GM18909 (cell line): ENCODE results near the gene OR51D1.

Experiments
- ATAC-seq: cut with Tn5 transposase; IDR thresholded peaks from one replicate; pipeline ENCODE4 v1.9.1; 2021; ENCODE audit warnings: mild to moderate bottlenecking; ENCODE audit not compliant: unreplicated experiment, poor library complexity

The OR51D1 gene

DNA sequence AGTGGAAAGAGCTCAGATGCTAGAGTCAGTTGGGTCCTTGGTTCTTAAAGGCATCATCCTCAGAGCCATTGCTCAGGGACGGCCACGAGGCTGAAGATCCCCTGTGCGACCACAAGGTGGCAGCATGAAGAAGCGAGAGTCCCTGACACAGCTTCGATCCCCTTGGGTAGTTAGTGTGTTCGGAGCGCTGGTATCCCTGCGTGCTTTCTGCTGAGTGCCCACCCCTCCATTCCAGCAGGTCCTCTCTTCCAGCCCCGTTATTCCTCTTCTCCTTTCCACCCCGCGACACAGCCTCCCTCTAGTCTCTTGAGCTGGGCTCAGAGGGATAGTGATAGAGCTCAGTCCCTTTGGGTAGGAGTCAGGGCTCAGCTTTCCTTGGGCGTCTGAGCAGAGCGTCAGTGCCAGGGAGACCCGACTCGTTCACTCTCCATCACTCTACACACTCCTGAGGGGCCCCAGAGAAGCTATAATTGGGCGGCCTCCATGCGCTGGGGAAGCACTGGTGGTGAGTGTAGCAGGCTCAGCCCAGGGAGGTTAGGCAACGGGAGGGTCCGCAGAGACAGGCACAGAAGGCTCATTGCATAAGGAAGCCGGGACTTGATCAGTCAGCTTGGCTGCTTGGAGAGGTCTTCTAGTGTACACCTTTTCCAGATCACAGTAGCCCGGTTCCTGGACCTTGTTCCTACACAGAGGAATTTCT lies at the start of gene OR51D1:
OR51D1 (plus strand) TSS at position 516 of the 700 bp plus-strand sequence. CDS start 2,314 bp downstream, outside the sequence.
- ATAC-seq = peak; percentile 94

DNA sequence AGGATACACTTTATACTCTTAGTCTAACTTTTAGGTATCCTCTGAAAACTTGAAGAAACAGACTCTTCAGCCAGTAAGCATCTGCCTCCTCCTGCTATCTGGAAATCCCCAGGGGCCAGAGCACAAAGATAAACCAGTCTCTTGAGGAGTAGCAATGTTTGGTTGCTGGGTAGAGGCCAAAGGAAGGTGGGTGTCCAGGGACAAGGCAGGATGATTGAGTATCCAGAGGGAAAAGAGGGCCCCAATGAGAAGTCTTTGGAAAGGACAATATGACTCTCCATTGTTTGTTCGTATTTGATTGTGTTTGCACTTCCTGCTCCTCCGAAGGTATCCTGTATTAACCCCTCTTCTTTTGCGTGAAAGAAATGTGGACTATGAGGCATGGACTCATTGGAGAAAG lies 48.3 kb upstream of the OR51D1 start:
- no peak for ATAC-seq

- no peak for ATAC-seq
These were observed 43.5 kb upstream of the OR51D1 start, which contains the start of gene OR52I1 for GRCh38 chr11:4593739-4594138. Gene OR52I1 (plus strand): TSS chr11:4594039. CDS start chr11:4594039, 0 bp downstream.

GRCh38 chr11:4605057-4605456 lies 32.2 kb upstream of the OR51D1 start:
- ATAC-seq = no peak

- no peak for ATAC-seq
These were observed 30.9 kb upstream of the OR51D1 start for GRCh38 chr11:4606231-4607015.

DNA sequence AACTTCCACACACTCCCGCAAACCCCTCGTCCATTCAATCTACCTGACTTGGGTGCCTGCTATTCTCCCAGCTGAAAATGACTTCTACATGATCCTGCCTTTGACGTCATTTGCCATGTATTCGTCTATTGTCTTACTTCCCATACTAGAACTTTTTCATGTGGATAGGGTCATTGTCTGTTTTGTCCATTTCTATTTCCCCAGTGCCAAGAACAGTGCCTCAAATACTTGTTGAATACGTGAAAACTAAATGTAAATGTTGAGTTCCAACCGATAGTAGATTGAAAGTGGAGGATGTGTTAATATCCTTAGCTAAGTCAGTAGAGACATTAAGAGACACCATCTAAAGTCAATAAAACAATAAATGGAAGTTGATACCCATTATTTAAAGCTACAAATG lies 30.2 kb upstream of the OR51D1 start:
- no peak for ATAC-seq

DNA sequence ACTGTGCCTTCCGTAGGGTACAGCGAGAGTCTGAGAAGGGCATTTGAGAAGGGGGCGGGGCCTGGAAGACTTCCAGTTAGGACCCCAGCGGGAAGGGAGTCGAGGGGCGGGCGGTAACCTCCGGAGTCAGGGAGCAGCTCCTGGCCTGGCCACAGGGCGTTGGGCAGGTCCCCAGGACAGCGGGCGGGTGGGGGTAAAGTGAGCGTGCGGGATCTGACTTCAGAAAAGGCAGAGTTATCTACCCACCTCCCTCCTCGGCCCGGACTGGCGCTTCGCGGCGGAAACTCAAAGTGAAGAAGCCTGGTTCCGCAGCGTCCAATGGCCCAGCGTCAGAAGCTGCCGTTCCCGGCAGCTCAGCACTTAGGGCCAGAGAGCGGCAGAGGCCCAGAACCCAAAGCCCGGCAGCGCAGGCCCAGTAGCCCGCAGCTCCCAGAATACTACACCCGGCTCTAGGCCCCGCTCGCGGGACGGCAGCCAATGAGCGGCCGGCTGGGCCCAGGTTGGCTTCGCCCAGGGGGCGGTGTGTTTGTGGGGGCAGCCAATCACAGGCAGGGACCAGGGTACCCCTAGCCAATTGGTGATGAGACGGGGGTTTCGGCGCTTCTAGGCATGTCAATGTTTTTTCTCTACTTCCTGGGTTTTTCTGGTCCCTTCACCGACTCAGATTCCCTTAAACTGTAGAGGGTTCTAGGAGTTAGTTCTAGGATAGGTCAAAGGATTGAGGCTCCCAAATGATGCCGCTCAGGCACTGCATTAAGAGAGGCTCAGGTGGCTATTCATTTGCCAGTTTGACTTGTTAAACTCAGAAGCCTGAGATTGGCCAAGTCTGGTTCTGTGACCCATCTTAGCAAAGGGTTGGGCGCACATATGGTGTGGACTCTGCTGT lies 29.3 kb upstream of the OR51D1 start, which contains the start of gene TRIM68:
TRIM68 (minus strand) TSS at position 451 of the 886 bp plus-strand sequence. CDS start 2,727 bp downstream, outside the sequence.
- ATAC-seq = peak; percentile 100

DNA sequence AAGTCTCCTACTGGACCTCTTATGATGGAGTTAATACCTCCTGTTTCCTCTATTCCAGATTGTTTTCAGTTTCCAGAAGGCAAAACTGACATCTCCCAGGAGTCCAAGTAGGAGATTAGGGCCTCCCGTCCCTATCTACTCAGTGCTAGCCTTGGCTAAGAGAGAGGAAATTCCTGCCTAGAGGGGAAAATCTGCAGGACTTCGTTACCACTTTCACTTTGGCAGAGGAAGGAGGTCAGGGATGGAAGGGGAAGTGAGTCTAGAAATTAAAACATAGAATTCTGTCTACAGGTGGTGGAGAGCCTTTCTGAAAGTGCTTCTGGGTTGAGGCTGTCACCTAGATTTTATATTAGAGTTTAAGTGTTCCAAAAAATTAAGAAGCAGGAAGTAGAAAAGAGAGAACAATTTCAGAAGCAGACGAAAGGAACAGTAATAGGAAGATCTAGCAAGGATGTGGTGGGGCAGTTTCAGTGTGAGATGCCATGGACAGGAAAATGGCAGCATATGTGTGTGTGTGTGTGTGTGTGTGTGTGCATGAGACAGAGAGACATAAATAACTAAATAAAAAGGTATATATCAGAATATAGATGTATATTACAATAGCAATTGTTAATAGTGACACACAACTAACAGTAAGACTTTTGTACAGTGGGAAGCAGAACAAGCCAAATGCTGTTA lies 26.9 kb upstream of the OR51D1 start:
- no peak for ATAC-seq

DNA sequence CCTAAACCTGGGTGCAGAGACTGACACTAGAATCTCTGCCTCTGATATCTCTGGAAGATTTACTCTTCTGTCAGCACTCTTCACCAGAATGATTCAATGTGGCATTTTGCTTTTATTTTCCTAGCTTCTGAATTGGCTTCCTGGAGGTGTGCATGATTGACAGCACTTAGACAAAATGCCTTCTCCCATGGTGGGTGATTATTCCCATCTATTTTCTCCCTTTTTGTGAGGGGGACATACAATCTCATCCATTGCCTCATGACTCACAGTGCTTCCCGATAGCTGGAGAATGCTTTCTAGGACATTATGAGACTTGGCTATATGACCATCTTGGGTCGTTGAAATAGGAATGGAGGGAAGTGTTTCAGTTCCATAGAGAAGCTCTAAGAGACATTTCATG lies 25.3 kb upstream of the OR51D1 start:
- no peak for ATAC-seq

GRCh38 chr11:4615856-4616444 lies 21.3 kb upstream of the OR51D1 start:
- ATAC-seq = no peak

GRCh38 chr11:4619514-4619913 lies 17.8 kb upstream of the OR51D1 start:
- no peak for ATAC-seq

- ATAC-seq = peak; percentile 59
These were observed 10.8 kb upstream of the OR51D1 start for GRCh38 chr11:4626207-4627099.

DNA sequence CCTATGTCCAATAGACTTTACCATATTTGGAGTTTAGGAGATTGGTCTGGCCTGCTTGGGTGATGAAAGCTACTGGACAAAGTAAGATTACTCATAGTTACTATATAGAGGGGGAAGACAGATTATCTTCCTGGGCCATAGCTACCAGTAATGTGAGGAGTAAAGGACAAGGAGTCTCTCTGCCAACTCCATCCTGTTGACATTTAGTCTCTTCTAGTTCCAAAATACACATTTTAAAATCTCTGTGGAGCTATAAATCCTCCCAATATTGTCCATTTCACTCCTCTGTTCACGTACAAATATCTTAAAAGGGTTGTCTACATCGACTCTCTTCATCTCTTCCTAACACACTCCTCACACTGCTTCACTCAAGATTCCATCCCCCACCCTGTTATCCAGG lies 1.1 kb upstream of the OR51D1 start:
- no peak for ATAC-seq

DNA sequence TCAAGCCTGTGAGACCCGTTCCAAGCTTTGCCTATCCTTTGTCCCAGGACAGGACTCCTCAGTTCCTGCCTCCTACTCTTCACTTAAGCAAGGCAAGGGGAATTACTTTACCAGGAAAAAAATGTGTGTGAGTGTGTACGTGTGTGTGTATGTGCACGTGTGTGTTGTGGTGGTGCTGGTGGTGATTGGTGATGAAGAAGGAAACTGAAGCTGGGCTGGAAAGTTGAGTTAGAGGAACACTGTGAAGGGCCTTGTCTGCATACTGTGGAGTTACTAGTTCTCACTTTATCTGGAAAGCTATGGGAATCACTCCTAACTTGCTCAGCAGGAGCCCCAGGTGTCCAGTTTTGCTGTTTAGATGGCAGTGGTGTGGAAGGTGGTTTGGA lies 378 bp downstream of the OR51D1 start:
- no peak for ATAC-seq

DNA sequence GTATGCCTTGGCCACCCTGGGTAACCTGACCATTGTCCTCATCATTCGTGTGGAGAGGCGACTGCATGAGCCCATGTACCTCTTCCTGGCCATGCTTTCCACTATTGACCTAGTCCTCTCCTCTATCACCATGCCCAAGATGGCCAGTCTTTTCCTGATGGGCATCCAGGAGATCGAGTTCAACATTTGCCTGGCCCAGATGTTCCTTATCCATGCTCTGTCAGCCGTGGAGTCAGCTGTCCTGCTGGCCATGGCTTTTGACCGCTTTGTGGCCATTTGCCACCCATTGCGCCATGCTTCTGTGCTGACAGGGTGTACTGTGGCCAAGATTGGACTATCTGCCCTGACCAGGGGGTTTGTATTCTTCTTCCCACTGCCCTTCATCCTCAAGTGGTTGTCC lies 2.7 kb downstream of the OR51D1 start:
- ATAC-seq = no peak

GRCh38 chr11:4641501-4641900 lies 4.2 kb downstream of the OR51D1 start:
- no peak for ATAC-seq

DNA sequence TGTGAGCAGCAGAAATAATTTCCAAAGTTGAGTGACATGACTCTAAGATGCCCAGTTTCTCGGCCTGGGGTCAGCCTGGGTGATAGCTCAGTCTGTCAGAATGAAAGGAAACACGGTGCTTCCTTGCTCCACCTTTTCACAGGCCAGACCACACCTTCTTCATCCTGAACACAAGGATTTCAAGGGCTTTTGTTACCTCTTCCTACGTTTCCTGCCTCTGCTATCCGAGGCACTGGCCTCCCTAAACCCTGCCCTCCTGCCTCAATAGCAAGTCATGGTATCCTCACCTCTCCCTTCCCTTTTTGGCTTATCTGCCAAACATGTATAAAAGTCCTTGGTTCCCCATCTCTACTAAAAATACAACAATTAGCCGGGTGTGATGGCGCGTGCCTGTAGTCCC lies 4.8 kb downstream of the OR51D1 start:
- ATAC-seq = no peak

DNA sequence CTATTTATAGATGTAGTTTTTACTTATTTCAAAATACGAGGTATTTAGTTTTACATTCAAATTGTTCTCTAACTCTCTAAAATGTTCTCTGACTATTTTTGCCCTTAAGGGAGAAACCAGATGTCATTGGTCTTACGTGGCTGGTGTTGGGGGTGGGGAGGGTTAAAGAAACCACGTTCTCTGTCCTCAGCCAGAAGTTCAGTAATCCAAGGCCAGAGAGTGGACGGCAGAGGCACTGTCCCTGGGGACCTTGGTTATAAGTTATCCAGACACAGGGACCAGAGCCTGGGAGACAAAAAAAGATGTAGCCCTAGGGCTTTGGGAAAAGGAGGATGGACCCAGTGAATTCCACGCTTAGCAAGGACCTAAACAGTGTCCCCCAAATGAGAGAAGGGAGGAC lies 5.8 kb downstream of the OR51D1 start:
- ATAC-seq = no peak

- ATAC-seq = no peak
These were observed 6.4 kb downstream of the OR51D1 start, which contains the start of gene OR51E1 for GRCh38 chr11:4643682-4644081. Gene OR51E1 (plus strand): TSS chr11:4643982. CDS start chr11:4652527, 8,545 bp downstream.
